CD4-positive, alpha-beta T cell (primary cell): ENCODE data around the gene FBXL13. TPM values are rescaled to one million over a fixed set of nuclear protein-coding genes. Genes with fewer than 3 reads are reported as not detected.

Experiments
- ATAC-seq: fragments of 200-7000 bp; cut with Tn5 transposase; one replicate; pipeline ENCODE4 v1.10.0; 2022; ENCODE audit warnings: mild to moderate bottlenecking; ENCODE audit not compliant: poor library complexity
- CTCF ChIA-PET: fragments of 350-600 bp; sonication (Branson Sonifier 250); formaldehyde crosslinking; loops from one replicate; lab custom pipeline; 2021; ENCODE audit warnings: antibody characterized with exemption, inconsistent platforms; lab: Charles Lee
- POLR2A ChIA-PET: fragments of 350-600 bp; sonication (Branson Sonifier 250); formaldehyde crosslinking; loops from one replicate; lab custom pipeline; 2021; ENCODE audit warnings: antibody characterized with exemption, inconsistent platforms; lab: Charles Lee
- DNase-seq, 14 experiments: peaks; one replicate each; pipeline ENCODE4 v3.0.0-alpha.2; 2013 to 2020; ENCODE audit warnings: mixed read lengths in 2 of 14
- H3K27ac ChIP-seq, 2 donors: one replicate each; pipeline versions ENCODE4 v1.5.1 to v1.7.0; 2013; ENCODE audit warnings: low read length in 2 of 2, low read depth in 1 of 2, mild to moderate bottlenecking in 1 of 2
- H3K27me3 ChIP-seq, 2 experiments: 1 replicate in 1 of 2; 2 replicates in 1 of 2; pipeline versions ENCODE4 v1.6.1 to v1.7.0; 2013; ENCODE audit warnings: low read length in 2 of 2, control low read depth in 1 of 2, mild to moderate bottlenecking in 1 of 2, moderate library complexity in 1 of 2; ENCODE audit not compliant: insufficient read depth in 2 of 2, control insufficient read depth in 1 of 2
- H3K36me3 ChIP-seq: one replicate; pipeline ENCODE4 v1.6.1; 2013; ENCODE audit warnings: low read length, control low read depth; ENCODE audit not compliant: insufficient read depth
- H3K4me1 ChIP-seq: one replicate; pipeline ENCODE4 v1.6.1; 2013; ENCODE audit warnings: low read length, control low read depth; ENCODE audit not compliant: insufficient read depth
- H3K4me3 ChIP-seq: one replicate; pipeline ENCODE4 v1.5.1; 2013; ENCODE audit warnings: mild to moderate bottlenecking, low read length, moderate library complexity
- H3K9me3 ChIP-seq, 2 experiments: 1 replicate in 1 of 2; 2 replicates in 1 of 2; pipeline versions ENCODE4 v1.6.1 to v1.7.0; 2013; ENCODE audit warnings: low read length in 2 of 2, mild to moderate bottlenecking in 2 of 2, control low read depth in 1 of 2, moderate library complexity in 1 of 2; ENCODE audit not compliant: control insufficient read depth in 1 of 2, insufficient read depth in 1 of 2
- H3K27ac Mint-ChIP-seq: one replicate; pipeline ENCODE4 v1.8.0; 2020; ENCODE audit warnings: mixed read lengths
- H3K27me3 Mint-ChIP-seq: one replicate; pipeline ENCODE4 v1.8.0; 2021; ENCODE audit warnings: mixed read lengths
- H3K36me3 Mint-ChIP-seq: one replicate; pipeline ENCODE4 v1.8.0; 2021; ENCODE audit warnings: low read depth, mixed read lengths
- H3K4me1 Mint-ChIP-seq: one replicate; pipeline ENCODE4 v1.8.0; 2021; ENCODE audit warnings: low read depth, mixed read lengths
- H3K4me3 Mint-ChIP-seq: one replicate; pipeline ENCODE4 v1.8.0; 2020; ENCODE audit warnings: mild to moderate bottlenecking, mixed read lengths
- H3K9me3 Mint-ChIP-seq: one replicate; pipeline ENCODE4 v1.8.0; 2020; ENCODE audit warnings: mixed read lengths
- intact Hi-C, 2 experiments: fragments of 100-400 bp; cut with DNase I in 1 of 2; cut with micrococcal nuclease in 1 of 2; formaldehyde crosslinking; loops; one replicate each; pipeline versions ENCODE4 v1.15.1 to v1.9.0; 2023 to 2025; cut with DNase I, micrococcal nuclease
- total RNA-seq, 174 experiments: library from RNA in 2 of 174; stranded (reverse) in 2 of 174; gene quantifications; one replicate each; pipeline ENCODE4 v1.2.3 and lab custom pipeline; 2021 to 2026
- TF ChIP-seq, protein P1 (sequence below): fragments of 200-600 bp; IDR thresholded peaks from one replicate; pipeline ENCODE4 v1.8.0; 2022; ENCODE audit warnings: antibody characterized with exemption, mild to moderate bottlenecking

The FBXL13 gene
- total RNA-seq, 2 experiments from 2014 or later = 0.89 to 1.4 TPM

- Mint-ChIP-seq H3K27me3 (no peaks in the 10 kb centered on the region), H3K36me3 (no peaks in the 10 kb centered on the region), H3K4me1 (no peaks in the 10 kb centered on the region), H3K9me3 (no peaks in the 10 kb centered on the region), H3K4me3 (no peak overlapping the region), H3K27ac (no peak overlapping the region)
- H3K27me3 ChIP-seq = no peaks in the 10 kb centered on the region
- DNase-seq (peak in 1 of 14 experiments; percentile 15), ATAC-seq (no peak)
- no peaks in the 10 kb centered on the region for H3K36me3 ChIP-seq
- POLR2A ChIA-PET = no interaction called here
- H3K4me3 ChIP-seq = no peak overlapping the region
- CTCF ChIA-PET = no interaction called here
- no peaks in the 10 kb centered on the region for H3K9me3 ChIP-seq
- intact Hi-C loops = no loop called here
- H3K27ac ChIP-seq = no peak overlapping the region
- H3K4me1 ChIP-seq = no peaks in the 10 kb centered on the region
- TF ChIP-seq, protein P1, sequence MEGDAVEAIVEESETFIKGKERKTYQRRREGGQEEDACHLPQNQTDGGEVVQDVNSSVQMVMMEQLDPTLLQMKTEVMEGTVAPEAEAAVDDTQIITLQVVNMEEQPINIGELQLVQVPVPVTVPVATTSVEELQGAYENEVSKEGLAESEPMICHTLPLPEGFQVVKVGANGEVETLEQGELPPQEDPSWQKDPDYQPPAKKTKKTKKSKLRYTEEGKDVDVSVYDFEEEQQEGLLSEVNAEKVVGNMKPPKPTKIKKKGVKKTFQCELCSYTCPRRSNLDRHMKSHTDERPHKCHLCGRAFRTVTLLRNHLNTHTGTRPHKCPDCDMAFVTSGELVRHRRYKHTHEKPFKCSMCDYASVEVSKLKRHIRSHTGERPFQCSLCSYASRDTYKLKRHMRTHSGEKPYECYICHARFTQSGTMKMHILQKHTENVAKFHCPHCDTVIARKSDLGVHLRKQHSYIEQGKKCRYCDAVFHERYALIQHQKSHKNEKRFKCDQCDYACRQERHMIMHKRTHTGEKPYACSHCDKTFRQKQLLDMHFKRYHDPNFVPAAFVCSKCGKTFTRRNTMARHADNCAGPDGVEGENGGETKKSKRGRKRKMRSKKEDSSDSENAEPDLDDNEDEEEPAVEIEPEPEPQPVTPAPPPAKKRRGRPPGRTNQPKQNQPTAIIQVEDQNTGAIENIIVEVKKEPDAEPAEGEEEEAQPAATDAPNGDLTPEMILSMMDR = no peak
These were observed 176.1 kb downstream of the FBXL13 start for GRCh38 chr7:102898532-102898859.

- Histone ChIP-seq H3K4me1 (no peaks in the 10 kb centered on the region), H3K27me3 (no peaks in the 10 kb centered on the region), H3K9me3 (no peaks in the 10 kb centered on the region), H3K4me3 (no peak overlapping the region), H3K36me3 (no peaks in the 10 kb centered on the region), H3K27ac (no peak overlapping the region)
- Mint-ChIP-seq H3K4me1 (no peaks in the 10 kb centered on the region), H3K36me3 (no peaks in the 10 kb centered on the region), H3K27ac (no peak overlapping the region), H3K9me3 (no peaks in the 10 kb centered on the region), H3K4me3 (no peak overlapping the region), H3K27me3 (no peaks in the 10 kb centered on the region)
- intact Hi-C loops = no loop called here
- ChIA-PET CTCF (no interaction called here), POLR2A (no interaction called here)
- no peak for DNase-seq
- TF ChIP-seq, protein P1 = no peak
- ATAC-seq = no peak
These were observed 176.6 kb downstream of the FBXL13 start for GRCh38 chr7:102897856-102898531.

DNA sequence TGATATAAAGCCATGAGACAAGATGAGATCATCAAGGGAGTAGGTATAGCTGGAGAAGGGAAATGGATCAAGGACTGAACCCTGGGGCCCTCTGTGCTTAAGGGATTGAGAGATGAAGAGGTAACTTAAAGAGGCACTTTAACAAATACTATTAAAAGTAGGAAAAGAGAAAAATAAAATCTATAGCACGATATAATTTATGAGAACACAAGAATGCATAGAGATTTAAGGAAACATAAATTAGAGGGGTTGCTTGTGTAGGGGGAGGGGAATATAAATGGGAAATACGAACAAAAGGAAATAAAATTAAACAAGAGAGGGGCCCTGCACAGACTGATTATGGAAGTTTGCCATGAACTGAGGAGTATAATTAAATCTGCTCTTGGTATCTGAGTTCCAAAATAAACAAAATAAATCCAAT, 177.4 kb downstream of the FBXL13 start:
- Histone ChIP-seq H3K27ac (no peak overlapping the region), H3K9me3 (no peaks in the 10 kb centered on the region), H3K27me3 (no peaks in the 10 kb centered on the region), H3K4me3 (no peak overlapping the region), H3K36me3 (no peaks in the 10 kb centered on the region), H3K4me1 (no peaks in the 10 kb centered on the region)
- H3K9me3 Mint-ChIP-seq = no peaks in the 10 kb centered on the region
- POLR2A ChIA-PET = no interaction called here
- CTCF ChIA-PET = no interaction called here
- ATAC-seq (no peak), DNase-seq (no peak)
- no peak overlapping the region for H3K27ac Mint-ChIP-seq
- H3K4me1 Mint-ChIP-seq = no peaks in the 10 kb centered on the region
- intact Hi-C loops = no loop called here
- H3K27me3 Mint-ChIP-seq = no peaks in the 10 kb centered on the region
- TF ChIP-seq, protein P1 = no peak
- no peak overlapping the region for H3K4me3 Mint-ChIP-seq
- H3K36me3 Mint-ChIP-seq = no peaks in the 10 kb centered on the region
